IMR-90 (cell line): ENCODE data around the gene EYS. TPM values are rescaled to one million over a fixed set of nuclear protein-coding genes. Genes with fewer than 3 reads are reported as not detected.

Source experiments
- ATAC-seq: fragments of 200-7000 bp; cut with Tn5 transposase; 2 replicates; pipeline ENCODE4 v1.9.1; 2020; ENCODE audit warnings: low read depth, mild to moderate bottlenecking, moderate library complexity
- BruUV-seq: library from RNA; stranded (reverse); fragments of 400-500 nt; replicated peaks from 2 replicates; lab custom pipeline; 2021; lab: Mats Ljungman, UMichigan
- CTCF ChIA-PET: fragments of 300-600 bp; formaldehyde crosslinking; extraction: SDS; loops from one replicate; lab custom pipeline; 2021; ENCODE audit warnings: antibody characterized with exemption; lab: Yijun Ruan, JAX
- POLR2A ChIA-PET: fragments of 300-600 bp; sonication (Branson Sonifier 250); formaldehyde crosslinking; loops from one replicate; lab custom pipeline; 2022; ENCODE audit warnings: antibody characterized with exemption; ENCODE audit not compliant: unreplicated experiment; lab: Charles Lee
- DNase-seq: peaks from one replicate; pipeline ENCODE4 v3.0.0; 2013
- H2AFZ ChIP-seq: replicated peaks from 2 replicates; pipeline ENCODE3; 2013; ENCODE audit warnings: low read length, mild to moderate bottlenecking; ENCODE audit not compliant: poor library complexity
- H2AK5ac ChIP-seq: 2 replicates; pipeline ENCODE4 v1.6.1; 2013; ENCODE audit warnings: low read depth, low read length, inconsistent platforms
- H2AK9ac ChIP-seq: replicated peaks from 2 replicates; pipeline ENCODE3; 2013; ENCODE audit warnings: mild to moderate bottlenecking, low read depth, low read length, moderate library complexity; ENCODE audit not compliant: poor library complexity
- H2BK120ac ChIP-seq: 2 replicates; pipeline ENCODE4 v1.6.1; 2013; ENCODE audit warnings: low read depth, low read length, inconsistent platforms
- H2BK15ac ChIP-seq: 3 replicates; pipeline ENCODE4 v1.6.1; 2013; ENCODE audit warnings: low read depth, low read length, inconsistent platforms
- H2BK20ac ChIP-seq: 2 replicates; pipeline ENCODE4 v1.6.1; 2013; ENCODE audit warnings: low read depth, mild to moderate bottlenecking, inconsistent platforms, low read length, moderate library complexity
- H2BK5ac ChIP-seq: 2 replicates; pipeline ENCODE4 v1.6.1; 2013; ENCODE audit warnings: mild to moderate bottlenecking, low read depth, low read length, inconsistent platforms; ENCODE audit not compliant: poor library complexity, severe bottlenecking
- H3K14ac ChIP-seq: replicated peaks from 2 replicates; pipeline ENCODE4 v1.6.1; 2013; ENCODE audit warnings: low read depth, low read length, inconsistent platforms
- H3K18ac ChIP-seq: 2 replicates; pipeline ENCODE4 v1.6.1; 2013; ENCODE audit warnings: low read depth, low read length, control low read depth
- H3K23ac ChIP-seq: 2 replicates; pipeline ENCODE4 v1.6.1; 2013; ENCODE audit warnings: low read depth, low read length, inconsistent platforms
- H3K27ac ChIP-seq: 2 replicates; pipeline ENCODE4 v1.5.1; 2013; ENCODE audit warnings: mild to moderate bottlenecking, control low read depth, low read length; ENCODE audit not compliant: insufficient read depth
- H3K27me3 ChIP-seq: 2 replicates; pipeline ENCODE4 v1.6.1; 2013; ENCODE audit warnings: low read length; ENCODE audit not compliant: control insufficient read depth, insufficient read depth
- H3K36me3 ChIP-seq: 2 replicates; pipeline ENCODE4 v1.6.1; 2013; ENCODE audit warnings: low read length, mixed read lengths; ENCODE audit not compliant: control insufficient read depth, insufficient read depth
- H3K4ac ChIP-seq: 2 replicates; pipeline ENCODE4 v1.6.1; 2013; ENCODE audit warnings: low read depth, low read length, inconsistent platforms
- H3K4me1 ChIP-seq: 2 replicates; pipeline ENCODE4 v1.6.1; 2013; ENCODE audit warnings: low read length, mixed read lengths; ENCODE audit not compliant: control insufficient read depth, insufficient read depth
- H3K4me2 ChIP-seq: 2 replicates; pipeline ENCODE4 v1.6.1; 2013; ENCODE audit warnings: low read depth, mild to moderate bottlenecking, control low read depth, low read length, moderate library complexity
- H3K4me3 ChIP-seq: 2 replicates; pipeline ENCODE4 v1.5.1; 2013; ENCODE audit warnings: low read depth, mild to moderate bottlenecking, control low read depth, low read length, moderate library complexity; ENCODE audit not compliant: insufficient read depth
- H3K56ac ChIP-seq: 2 replicates; pipeline ENCODE4 v1.6.1; 2013; ENCODE audit warnings: low read length, inconsistent platforms; ENCODE audit not compliant: insufficient read depth; ENCODE audit errors: extremely low read depth
- H3K79me1 ChIP-seq, 2 experiments: 2 replicates each; pipeline ENCODE4 v1.6.1; 2013; ENCODE audit warnings: low read length in 2 of 2, inconsistent platforms in 1 of 2, low read depth in 1 of 2
- H3K9ac ChIP-seq: 2 replicates; pipeline ENCODE4 v1.6.1; 2013; ENCODE audit warnings: low read depth, low read length, control low read depth
- H3K9me1 ChIP-seq: 2 replicates; pipeline ENCODE4 v1.6.1; 2013; ENCODE audit warnings: low read length, inconsistent platforms; ENCODE audit not compliant: insufficient read depth
- H3K9me3 ChIP-seq: 2 replicates; pipeline ENCODE4 v1.6.1; 2013; ENCODE audit warnings: low read length; ENCODE audit not compliant: control insufficient read depth, insufficient read depth
- H4K20me1 ChIP-seq: 2 replicates; pipeline ENCODE4 v1.6.1; 2013; ENCODE audit warnings: low read length, inconsistent platforms; ENCODE audit not compliant: insufficient read depth
- H4K5ac ChIP-seq: 2 replicates; pipeline ENCODE4 v1.6.1; 2013; ENCODE audit warnings: mild to moderate bottlenecking, low read depth, low read length, control low read depth
- H4K8ac ChIP-seq, 2 experiments: 2 replicates each; pipeline ENCODE4 v1.6.1; 2013; ENCODE audit warnings: low read depth in 2 of 2, low read length in 2 of 2, control low read depth in 1 of 2, inconsistent platforms in 1 of 2
- H4K91ac ChIP-seq: 2 replicates; pipeline ENCODE4 v1.6.1; 2013; ENCODE audit warnings: low read depth, low read length, inconsistent platforms; ENCODE audit not compliant: insufficient read depth
- BHLHE40 ChIP-seq: fragments of 150-350 bp; IDR thresholded peaks from 2 replicates; pipeline ENCODE4 v1.6.1; 2016; ENCODE audit warnings: mild to moderate bottlenecking, low read depth, low read length
- CEBPB ChIP-seq: IDR thresholded peaks from 2 replicates; pipeline ENCODE4 v1.6.1; 2012; ENCODE audit warnings: low read depth, low read length, improper control_type of control experiment
- CHD1 ChIP-seq: IDR thresholded peaks from 2 replicates; pipeline ENCODE4 v1.6.1; 2012; ENCODE audit warnings: low read depth, low read length, improper control_type of control experiment
- MAFK ChIP-seq: IDR thresholded peaks from 2 replicates; pipeline ENCODE4 v1.6.1; 2012; ENCODE audit warnings: low read depth, low read length, improper control_type of control experiment
- MAZ ChIP-seq: IDR thresholded peaks from 2 replicates; pipeline ENCODE4 v1.6.1; 2012; ENCODE audit warnings: low read depth, mild to moderate bottlenecking, low read length, improper control_type of control experiment, moderate library complexity, borderline replicate concordance
- MXI1 ChIP-seq: IDR thresholded peaks from 2 replicates; pipeline ENCODE4 v1.6.1; 2012; ENCODE audit warnings: low read depth, mild to moderate bottlenecking, low read length, moderate library complexity, borderline replicate concordance
- NFE2L2 ChIP-seq: fragments of 150-350 bp; IDR thresholded peaks from 2 replicates; pipeline ENCODE4 v1.6.1; 2016; ENCODE audit warnings: low read depth, mild to moderate bottlenecking, low read length
- RAD21 ChIP-seq: IDR thresholded peaks from 2 replicates; pipeline ENCODE4 v1.6.1; 2012; ENCODE audit warnings: low read length, improper control_type of control experiment
- WGBS, 2 experiments: methylation state at CpG; one replicate each; pipeline versions ENCODE4 v1.1.5 to v1.1.7; 2013; ENCODE audit warnings: missing lambda C conversion rate in 2 of 2; ENCODE audit not compliant: insufficient read length in 1 of 2; ENCODE audit errors: extremely low coverage in 2 of 2; 5-methylcytosine and 5-hydroxymethylcytosine counted together
- dilution Hi-C: fragments of 300-500 bp; cut with HindIII; formaldehyde crosslinking; loops from one replicate; pipeline ENCODE4 v1.14.3; 2018; ENCODE audit warnings: low sequenced_read_pairs; ENCODE audit not compliant: unreplicated experiment
- in situ Hi-C: fragments of 300-500 bp; cut with MboI; formaldehyde crosslinking; loops from 3 replicates; pipeline ENCODE4 v1.14.3; 2019; ENCODE audit warnings: low sequenced_read_pairs, inconsistent platforms, mixed read lengths
- intact Hi-C: fragments of 100-400 bp; cut with micrococcal nuclease; formaldehyde crosslinking; loops from 2 replicates; pipeline ENCODE4 v1.10.0; 2022
- polyA plus RNA-seq, 3 experiments: library from polyadenylated mRNA; depleted of rRNA; stranded (reverse); fragments of >200 nt; gene quantifications; 2 replicates each; pipeline ENCODE4 v1.2.3, GENCODE V29; 2012; ENCODE audit warnings: low replicate concordance in 1 of 3
- total RNA-seq: library from RNA; depleted of rRNA; stranded (reverse); fragments of >200 nt; gene quantifications from 2 replicates; pipeline ENCODE4 v1.2.3, GENCODE V29; 2012
- TF ChIP-seq, protein P1 (sequence below): conservative IDR thresholded peaks from 2 replicates; pipeline ENCODE4 v1.5.1; 2012; ENCODE audit warnings: mild to moderate bottlenecking, low read depth, low read length, improper control_type of control experiment

Gene EYS
- total and polyA plus RNA-seq, 2 of the 4 experiments (the other 2 are of a cell fraction): under 0.01 TPM; not detected in 1

DNA sequence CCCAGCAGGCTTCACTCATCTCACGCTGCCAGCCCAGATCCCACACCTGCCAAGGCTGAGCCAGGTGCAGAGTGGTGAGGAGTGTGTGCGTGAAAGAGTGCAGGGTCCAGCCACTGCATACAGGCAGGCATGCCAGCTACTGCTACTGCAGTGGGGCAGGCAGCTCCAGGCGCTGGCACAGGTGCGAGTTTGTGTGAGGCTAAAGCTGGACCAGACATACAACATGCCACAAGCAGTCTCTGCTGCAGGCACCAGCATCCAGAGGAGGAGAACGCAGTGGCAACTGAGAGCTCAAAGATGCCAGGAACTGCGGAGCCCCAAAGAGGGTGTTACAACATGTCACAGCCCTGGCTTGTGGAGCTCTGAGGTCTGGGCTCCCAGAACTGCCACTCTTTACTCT is 149.8 kb downstream of the EYS start:
- no peaks in the 10 kb centered on the region for H3K4me1 ChIP-seq

More for the DNA sequence above, 149.8 kb downstream of the EYS start:
- no peaks in the 10 kb centered on the region for H3K27me3 ChIP-seq
- H3K36me3 ChIP-seq: no peaks in the 10 kb centered on the region
- no TSS peak for BruUV-seq
- H4K5ac ChIP-seq: no peak overlapping the region
- H3K27ac ChIP-seq: no peak overlapping the region
- ChIA-PET POLR2A (no interaction called here), CTCF (no interaction called here)
- no peak overlapping the region for H3K23ac ChIP-seq
- no peak overlapping the region for H3K56ac ChIP-seq
- no peak overlapping the region for H2AK5ac ChIP-seq
- in situ Hi-C loops: no loop called here
- 79% methylated on average over 3 of the region's 6 CpGs; no CpG with 5 or more reads in 1 of the 2 experiments for WGBS, 2 experiments
- H2BK5ac ChIP-seq: no peak overlapping the region
- no peak overlapping the region for H4K91ac ChIP-seq
- H4K8ac ChIP-seq: no peak overlapping the region
- intact Hi-C loops: no loop called here
- no peak overlapping the region for H2BK120ac ChIP-seq
- no peaks in the 10 kb centered on the region for H3K79me1 ChIP-seq
- H2BK20ac ChIP-seq: no peak overlapping the region
- H2AK9ac ChIP-seq: no peak overlapping the region
- no peaks in the 10 kb centered on the region for H3K9me1 ChIP-seq
- H2AFZ ChIP-seq: no peak overlapping the region
- DNase-seq (no peak), ATAC-seq (no peak)
- no peak overlapping the region for H3K4ac ChIP-seq
- TF ChIP-seq CEBPB (no peak), MAFK (no peak), MXI1 (no peak), MAZ (no peak), RAD21 (no peak), BHLHE40 (no peak), CHD1 (no peak), NFE2L2 (no peak)
- TF ChIP-seq, protein P1, sequence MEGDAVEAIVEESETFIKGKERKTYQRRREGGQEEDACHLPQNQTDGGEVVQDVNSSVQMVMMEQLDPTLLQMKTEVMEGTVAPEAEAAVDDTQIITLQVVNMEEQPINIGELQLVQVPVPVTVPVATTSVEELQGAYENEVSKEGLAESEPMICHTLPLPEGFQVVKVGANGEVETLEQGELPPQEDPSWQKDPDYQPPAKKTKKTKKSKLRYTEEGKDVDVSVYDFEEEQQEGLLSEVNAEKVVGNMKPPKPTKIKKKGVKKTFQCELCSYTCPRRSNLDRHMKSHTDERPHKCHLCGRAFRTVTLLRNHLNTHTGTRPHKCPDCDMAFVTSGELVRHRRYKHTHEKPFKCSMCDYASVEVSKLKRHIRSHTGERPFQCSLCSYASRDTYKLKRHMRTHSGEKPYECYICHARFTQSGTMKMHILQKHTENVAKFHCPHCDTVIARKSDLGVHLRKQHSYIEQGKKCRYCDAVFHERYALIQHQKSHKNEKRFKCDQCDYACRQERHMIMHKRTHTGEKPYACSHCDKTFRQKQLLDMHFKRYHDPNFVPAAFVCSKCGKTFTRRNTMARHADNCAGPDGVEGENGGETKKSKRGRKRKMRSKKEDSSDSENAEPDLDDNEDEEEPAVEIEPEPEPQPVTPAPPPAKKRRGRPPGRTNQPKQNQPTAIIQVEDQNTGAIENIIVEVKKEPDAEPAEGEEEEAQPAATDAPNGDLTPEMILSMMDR: no peak
- no peak overlapping the region for H3K4me2 ChIP-seq
- H4K20me1 ChIP-seq: no peaks in the 10 kb centered on the region
- no peak overlapping the region for H2BK15ac ChIP-seq
- dilution Hi-C loops: no loop called here
- H3K18ac ChIP-seq: no peak overlapping the region
- H3K4me3 ChIP-seq: no peak overlapping the region
- H3K9me3 ChIP-seq: no peaks in the 10 kb centered on the region
- no peak overlapping the region for H3K14ac ChIP-seq
- H3K9ac ChIP-seq: no peak overlapping the region
